Glomerular endothelial cell (primary cell): ENCODE measurements around the gene CACNA1S. TPM values are rescaled to one million over a fixed set of nuclear protein-coding genes. Genes with fewer than 3 reads are reported as not detected.

ENCODE experiments used
- DNase-seq: peaks from one replicate; pipeline ENCODE4 v3.0.0-alpha.2; 2011; ENCODE audit warnings: low read depth, low spot score; ENCODE audit errors: extremely low read depth
- total RNA-seq: library from RNA; depleted of rRNA; stranded (reverse); fragments of >200 nt; gene quantifications from 2 replicates; pipeline ENCODE4 v1.2.3, GENCODE V29; 2015

CACNA1S gene
- total RNA-seq, 1 donor from 2014 or later: not detected

DNA sequence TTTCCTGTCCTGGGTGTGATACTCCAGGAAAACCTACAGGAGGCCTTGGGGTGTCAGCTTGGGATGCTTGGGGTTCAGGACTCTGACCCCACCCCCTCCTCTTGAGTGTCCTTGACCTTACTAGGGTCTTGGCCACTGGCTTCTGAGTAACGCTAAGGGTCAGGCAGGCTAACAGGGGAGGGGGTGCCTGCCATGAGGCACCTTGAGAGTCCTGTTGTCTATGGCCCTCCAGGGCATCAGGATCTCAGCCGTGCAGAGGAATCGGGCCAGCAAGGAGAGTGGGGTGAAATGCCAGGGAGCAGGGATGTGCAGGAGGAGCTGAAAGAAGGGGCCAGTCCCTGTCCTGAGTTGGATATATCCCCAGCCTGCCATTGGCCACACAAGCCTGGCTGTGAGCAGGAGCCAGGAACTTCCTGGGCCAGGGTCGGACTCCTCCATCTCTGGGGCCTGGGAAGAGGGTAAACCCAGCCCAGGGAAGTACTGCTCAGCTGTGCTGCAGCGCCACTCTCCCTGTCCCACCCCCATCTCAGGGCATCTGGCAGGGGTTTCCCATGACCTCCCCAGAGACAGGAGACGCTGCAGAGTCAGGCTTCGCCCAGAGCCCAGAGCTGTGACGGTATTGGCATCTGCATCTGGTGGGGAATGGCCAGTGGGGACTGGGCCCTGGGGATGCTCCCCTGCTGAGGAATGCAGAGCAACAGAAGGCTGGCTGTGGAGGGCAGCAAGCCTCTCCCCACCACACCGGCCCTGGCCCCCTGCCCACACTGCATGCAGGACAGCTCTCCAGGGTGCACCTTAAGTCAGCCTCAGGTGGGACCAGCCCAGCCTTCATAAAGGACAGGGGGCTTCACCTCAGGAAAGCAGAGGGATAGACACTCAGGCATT lies 95.0 kb downstream of the CACNA1S start:
- no peak for DNase-seq

DNA sequence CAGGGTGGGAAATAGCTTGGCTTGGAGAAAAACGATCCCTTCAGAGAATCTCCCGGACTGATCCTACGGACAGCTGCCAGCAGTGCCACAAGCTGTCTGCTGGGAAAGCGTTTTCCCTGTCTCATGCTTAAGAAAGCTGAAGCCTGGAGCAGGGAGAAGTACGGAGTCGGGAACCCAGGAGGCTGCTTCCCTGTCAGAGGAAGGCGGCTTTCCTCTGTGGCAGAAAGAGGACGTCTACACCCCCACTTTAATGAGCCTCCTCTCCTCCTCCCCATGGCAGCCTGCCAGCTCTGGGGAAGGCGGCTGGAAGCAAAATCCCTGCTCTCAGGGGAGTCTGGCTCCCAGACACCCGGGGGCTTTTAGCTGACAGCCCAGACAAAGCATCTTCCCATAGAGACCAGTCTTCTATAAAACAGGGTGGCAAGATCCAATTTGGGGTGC lies 96.0 kb downstream of the CACNA1S start:
- no peak for DNase-seq

DNA sequence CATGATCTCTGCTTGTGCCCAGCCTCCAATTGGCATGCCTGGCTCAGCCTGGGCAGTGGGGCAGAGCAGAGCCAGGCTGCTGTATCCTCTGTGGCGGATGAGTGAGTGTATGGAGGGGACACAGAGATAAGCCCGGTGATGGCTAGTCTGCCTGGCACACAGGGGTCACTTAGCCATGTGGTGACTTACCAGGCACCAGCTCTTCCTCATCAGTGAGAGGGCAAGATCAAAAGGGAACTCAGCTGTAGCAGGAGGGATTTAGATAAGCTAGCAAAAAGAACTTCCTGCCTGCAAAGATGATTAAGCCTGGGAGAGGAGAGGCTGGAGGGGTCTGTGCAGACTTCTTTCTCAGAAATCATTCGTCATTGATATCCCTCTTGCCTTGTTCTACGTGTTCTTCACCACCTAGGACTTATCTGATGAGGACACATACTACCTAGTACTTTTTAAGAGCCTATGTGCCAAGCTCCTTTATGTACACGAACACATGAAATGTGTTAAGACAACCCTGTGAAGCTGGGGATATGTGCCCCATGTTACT lies 96.6 kb downstream of the CACNA1S start:
- no peak for DNase-seq

DNA sequence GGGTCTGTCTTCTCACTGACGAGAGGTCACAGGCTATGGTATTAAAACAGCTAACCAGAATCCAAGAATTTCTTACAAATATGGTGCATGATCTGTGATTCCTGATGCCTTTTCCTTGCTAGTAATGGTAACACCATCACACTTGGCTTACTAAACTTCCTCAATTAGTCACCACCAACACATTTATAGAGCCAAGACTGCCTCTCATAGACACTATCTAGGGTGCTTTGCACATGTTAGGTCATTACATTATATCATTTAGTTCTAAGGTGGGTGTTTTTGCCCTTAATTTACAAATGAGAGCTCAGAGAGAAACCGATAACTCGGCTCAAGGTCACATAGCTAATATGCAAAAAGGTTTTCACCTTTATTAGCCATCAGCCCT lies 97.4 kb downstream of the CACNA1S start:
- DNase-seq: no peak

DNA sequence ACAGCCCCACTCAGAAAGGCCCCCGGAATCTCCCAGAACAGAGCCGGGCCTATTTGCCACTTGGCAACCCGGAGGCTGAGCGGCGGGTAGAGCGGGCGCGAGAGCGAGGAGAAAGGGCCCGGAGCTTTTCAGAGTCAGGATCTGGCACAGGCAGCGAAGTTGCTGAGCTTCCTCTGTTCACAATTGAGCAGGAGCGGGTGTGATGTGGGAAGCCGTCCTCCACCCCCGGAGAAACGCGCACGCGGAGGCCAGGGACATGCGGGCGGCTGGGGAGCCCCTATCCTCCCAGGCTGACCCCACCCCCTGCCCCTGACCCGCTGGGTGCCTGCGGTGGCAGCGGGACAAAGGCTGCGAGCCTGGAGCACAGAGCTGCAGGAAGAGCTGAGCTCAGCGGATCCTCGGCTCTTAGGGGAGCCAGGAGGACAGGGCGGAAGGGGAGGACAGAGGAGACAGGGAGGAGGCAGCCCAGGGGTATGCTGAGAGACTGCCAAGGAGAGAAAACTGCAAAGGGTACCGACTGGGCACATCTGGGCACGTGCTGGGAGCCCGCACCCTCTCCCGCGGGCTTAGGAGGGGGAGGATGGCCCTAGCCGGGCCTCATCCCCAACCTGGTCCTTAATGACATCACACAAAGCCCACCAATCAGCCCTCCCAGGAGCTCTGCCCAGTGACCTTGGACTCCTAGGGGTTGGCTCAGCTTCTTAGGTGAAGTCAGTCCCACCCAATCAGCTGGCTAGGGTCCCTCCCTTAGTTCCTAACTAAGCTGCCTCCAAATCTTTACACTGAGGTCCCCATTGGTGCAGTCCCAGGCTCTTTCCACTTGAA lies 98.0 kb downstream of the CACNA1S start:
- DNase-seq: no peak

DNA sequence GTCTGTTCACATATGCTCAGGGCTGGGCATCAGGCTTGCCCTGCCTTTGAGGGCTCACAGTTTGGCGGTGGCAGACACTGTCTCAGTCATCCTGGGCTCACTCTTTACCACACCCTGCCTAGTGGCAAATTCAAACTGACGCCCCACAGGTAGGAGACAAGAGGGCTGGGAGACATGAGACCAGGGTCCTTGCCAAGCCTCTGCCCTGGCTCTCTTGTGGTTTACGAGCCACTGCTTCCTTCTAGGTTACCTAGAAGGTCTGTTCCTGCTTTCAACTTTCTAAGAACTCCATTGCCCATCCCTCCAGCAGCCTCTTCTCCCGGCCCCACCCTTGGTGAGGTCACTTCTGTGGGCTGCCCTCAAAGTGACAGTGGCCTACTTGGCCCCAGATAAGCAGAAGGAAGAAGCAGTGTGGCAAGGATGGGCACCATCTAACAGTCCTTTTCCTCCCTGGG lies 99.2 kb downstream of the CACNA1S start:
- DNase-seq: no peak

DNA sequence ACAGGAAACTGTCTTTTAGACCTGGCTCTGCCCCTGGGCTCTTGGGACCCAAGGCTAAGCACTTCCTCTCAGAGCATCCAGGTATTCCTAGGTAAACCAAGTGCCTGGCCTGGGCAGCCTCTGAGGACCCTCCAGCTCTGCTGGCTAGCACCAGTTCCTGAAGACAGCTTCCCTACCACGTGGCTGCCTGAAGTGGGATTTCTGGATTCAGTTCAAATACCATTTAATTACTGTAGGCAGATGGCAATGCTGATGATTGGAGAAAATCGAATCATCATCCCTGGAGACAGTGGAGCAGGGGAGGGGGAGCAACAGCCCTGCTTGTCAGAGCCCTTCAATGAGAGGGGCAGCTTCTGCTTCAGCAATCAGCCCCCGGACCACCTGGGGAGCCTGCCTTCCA lies 100.6 kb downstream of the CACNA1S start:
- no peak for DNase-seq

DNA sequence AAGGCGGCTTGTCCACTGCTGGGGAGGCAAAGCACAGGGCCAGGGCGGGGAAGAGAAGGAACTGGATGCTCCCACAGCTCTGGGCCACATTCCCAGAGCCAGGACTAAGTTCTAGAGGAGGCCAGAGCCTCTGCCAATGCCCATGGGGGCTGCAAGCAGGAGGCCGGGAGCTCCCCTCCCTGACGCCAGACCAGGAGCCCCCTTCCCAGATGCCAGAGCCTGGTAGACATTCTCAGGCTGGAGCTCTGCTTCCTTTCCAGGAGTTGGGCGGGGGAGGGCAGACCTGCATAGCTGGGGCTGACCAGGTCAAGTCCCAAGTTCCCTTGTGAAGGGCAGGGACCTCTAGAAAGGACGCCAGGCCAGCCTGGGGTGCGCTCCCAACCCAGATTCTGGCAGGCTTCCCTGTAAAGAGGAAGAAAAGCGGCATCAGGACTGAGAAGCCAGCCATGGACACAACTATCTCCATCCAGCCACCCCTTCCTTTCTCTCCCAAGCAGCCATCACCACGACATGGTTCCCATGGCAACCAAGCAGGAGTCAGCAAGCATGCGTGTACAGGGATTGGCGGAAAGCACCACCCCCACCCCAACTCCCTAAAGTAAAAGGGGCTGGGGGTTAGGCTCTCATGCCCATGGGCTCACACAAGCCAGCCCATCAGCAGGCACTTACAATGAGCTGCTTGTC lies 102.1 kb downstream of the CACNA1S start:
- DNase-seq: no peak

DNA sequence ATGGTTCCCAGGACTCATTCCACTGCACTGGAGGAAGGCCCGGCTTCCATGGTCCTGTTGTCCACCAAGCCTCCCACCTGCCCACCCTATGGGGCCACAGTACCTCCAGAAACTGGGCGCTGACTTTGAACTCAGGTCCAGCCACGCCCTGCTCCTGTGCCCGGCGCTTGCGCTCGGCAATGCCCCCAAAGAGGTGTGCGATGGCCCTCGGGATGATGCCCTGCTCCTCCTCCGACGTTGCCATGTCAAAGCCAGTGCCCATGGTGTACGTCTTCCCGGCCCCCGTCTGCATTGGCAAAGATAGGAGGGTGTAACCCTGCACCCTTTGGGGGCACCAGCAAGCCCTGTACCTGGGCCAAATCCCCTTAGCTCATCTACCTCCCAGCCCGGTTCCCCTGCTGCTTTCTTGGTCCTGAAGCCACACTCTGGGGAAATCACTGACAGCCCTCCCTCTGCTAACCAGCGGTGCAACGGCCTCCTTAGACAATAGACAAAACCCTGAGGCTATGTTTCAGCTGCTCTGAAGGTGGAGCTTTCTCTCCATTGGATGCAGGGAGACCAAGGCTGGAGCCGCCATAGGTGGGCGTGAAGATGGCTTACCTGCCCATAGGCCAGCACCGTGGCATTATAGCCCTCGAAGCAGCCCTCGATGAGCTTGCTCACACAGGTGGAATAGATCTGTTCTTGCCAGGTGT lies 103.4 kb downstream of the CACNA1S start:
- DNase-seq: no peak

DNA sequence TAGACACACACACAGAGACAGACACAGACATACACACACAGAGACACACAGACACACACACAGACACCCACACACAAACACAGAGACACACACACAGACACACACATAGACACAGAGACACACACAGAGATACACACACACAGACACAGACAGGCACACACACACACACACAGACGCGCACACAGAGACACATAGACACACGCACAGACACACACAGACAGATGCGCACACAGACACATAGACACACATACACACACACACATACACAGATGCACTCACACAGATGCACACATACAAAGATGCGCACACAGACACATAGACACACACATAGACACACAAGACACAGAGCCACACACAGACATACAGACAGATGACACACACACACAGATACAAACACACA lies 104.7 kb downstream of the CACNA1S start:
- no peak for DNase-seq

DNA sequence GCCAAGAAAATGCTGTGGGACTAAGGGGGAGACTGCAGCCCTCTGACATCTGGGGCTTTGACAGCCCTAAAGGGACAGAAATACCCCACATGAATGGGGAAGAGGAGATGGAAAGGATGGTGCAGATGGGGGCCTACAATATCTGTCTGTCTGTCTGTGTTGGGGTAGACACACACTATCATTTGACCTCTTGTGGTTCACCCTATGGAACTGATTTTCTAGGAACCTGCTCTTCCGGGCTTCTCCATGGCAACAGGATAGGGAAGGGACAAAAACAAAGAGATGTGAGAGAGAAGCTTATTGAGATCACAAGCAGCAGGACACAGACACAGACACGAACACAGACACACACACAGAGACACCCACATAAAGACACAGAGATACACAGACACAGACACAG lies 105.8 kb downstream of the CACNA1S start:
- DNase-seq: no peak

DNA sequence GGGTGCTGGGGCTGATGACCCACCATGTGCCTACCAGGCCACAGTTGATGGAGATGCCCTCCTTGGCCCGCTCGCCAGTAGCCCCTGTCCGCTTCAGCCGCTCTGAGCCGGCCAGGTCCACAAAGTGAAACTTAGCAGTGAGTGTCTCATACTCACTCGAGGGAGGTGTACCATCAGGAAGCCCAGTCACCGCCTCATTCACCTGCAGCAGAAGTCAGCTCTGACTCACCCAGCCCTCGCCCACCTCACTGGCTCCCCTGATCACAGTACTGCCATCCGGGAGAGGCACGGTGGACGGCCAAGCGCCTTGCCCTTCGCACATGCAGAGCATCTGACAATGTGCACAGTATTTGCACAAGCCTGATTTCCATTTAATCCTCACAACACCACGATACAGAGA lies 107.5 kb downstream of the CACNA1S start:
- DNase-seq: no peak

DNA sequence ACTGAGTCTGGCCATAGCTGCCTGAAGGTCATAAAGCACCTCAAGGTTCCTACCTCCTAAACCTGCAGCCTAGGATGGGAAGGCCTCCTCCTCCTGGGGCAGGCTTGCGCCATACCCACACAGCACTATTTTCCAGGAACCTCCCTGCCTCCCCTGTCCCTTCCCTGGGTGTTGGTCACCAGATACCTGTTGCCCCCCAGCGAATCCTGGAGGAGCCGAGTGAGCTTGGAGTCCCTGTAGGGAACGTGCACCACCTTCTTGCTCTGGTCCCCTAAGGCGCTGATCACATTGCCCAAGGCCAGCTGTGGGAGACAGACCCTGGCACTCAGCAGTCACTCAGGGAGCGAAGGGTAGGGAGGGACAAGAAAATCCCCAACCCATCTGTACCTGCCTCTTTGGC lies 108.1 kb downstream of the CACNA1S start:
- no peak for DNase-seq

DNA sequence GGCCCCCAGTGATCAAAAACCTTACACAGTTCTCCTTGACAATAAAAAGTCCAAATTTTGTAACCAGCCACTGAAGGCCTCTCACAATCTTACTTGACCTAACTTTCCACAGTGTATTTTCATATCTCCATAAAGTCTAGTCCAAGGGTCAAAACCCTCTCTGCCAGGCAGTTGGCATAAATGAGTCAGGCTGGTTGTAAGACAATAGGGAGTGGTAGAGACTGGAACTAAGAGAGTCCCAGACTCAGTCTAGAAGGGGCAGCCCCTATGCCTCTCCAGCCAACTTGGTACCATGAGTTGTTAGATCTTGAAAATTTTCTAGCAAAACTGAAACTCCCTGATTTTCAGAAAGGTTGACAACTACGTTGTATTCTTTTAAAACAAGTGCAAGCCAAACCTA lies 109.7 kb downstream of the CACNA1S start:
- no peak for DNase-seq

DNA sequence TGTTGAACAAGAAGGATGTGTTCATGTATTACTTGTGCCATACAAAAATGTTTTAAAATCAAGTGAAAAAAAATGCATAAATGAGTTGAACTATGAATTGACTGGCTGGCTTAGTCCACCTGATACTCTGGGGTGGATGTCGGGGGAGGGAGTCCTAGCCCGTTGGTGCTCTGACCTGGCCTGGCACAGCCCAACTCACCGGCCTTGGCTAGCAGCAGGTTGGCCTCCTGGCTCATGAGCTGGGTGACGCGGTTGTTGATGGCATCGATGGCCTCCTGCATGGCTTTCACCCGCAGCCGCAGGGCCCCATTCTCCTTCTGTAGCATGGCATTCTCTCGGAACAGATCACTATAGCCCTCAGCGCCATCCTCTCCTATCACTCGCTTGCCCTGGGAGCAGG lies 110.3 kb downstream of the CACNA1S start:
- no peak for DNase-seq

DNA sequence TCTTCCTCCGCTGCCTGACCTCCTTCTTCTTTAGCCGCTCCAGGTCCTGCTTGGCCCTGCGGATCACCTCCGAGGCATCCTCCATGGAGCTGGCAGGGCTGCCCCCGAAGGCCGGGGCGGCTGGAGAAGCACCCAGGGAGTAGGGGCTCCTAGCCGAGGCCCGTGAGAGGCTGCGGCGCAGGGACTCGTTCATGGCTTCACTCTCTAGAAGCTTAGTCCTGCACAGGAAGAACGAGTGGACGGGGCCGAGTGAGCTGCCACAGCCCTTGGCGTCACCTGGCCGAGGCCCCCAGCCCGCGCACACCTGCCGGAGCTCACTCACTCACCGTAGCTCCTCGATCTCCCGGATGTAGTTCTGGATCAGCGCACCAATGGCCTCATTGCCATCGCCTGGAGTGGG lies 111.8 kb downstream of the CACNA1S start:
- DNase-seq: no peak

DNA sequence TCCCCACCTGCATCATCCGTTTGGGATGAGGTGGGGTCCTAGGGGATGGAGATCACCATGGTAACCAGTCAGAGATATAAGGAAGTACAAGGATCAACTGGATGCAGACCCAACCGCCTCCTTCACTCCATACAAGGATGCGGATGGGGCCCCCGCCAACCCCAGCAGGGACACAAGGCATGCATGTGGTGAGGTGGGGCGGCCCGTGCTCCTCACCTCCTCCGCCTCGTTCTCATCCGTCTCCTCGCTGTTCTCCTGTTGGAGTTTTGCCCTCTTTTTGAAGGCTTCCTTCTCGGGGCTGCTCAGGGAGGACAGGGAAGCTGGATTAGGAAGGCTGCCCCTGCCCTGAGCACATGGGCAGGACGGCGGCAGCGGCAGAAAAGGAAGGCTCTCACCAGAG lies 112.6 kb downstream of the CACNA1S start:
- no peak for DNase-seq

DNA sequence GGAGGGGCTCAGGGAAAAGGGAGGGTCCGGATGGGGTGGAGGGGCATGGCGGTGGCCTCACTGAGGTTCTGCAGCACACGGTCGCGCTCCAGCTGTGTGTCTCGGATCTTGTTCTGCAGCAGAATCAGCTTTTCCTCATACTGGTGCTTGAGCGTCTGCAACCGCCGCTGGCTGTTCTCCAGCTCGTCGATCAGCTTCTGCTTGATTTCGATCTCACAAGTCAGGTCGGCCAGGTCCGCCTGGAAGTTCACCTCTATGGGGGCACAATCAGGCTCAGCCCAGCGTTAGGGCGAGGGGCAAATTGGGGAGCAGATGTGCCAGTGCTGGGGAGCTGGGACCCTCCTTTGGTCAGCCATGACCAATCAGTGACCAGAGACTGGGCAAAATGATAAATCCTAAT lies 113.9 kb downstream of the CACNA1S start:
- no peak for DNase-seq

DNA sequence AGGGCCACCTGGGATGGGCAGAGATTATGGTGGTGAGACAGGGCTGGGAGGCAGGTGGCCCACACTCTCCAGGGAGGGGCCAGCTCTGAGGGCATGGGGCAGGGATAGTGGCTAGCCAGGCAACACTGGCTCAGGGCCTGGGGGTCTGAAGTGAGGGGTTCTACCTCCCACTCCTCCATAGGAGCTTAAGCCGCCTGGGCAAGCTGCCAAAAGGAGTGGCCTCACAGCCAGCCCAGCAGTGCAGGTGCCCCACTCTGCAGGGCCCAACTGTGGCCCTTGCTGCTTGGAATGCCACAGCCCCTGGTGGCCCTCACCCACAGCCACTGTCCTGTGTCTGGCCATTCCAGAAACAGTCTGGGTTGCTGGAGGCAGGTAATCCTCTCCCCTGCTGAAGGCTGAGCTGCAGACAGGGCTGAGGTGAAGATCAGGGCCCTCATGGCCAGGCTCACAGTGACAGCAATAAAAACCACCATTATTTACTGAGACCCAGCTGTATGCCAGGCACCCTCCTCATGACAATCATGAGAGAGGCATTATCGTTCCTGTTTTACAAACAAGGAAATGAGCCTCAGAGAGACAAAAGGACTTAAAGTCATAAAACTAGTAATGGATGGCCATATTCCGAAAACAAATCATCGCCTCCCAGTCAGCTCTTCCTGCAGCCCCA lies 119.7 kb downstream of the CACNA1S start:
- DNase-seq: no peak

DNA sequence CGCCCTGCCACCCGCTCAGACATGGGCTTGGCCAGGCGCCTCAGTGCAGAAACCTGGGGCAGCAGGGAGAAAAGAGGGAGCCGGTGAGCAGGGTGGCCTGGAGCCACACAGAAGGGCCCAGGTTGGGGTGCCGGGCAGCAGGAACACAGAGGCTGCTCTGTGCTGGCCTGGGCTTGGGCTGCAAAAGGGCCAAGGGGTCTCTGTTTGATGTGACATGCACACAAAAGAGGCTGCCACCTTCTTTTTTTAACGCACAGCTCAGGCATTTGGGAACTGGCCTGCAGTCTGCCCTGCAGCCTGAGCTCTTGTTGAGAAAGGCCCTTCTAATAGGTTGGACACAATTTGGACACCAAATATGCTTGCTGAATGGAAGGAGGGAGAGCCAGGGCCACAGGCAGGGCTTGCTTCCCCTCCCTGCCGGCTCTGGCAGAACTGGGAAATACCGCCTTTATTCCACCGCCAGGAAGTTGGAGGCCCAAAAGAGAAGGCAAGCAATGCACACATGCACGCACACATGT lies 121.1 kb downstream of the CACNA1S start:
- DNase-seq: no peak
